ENCODE measurements around the gene ANKRD33B.

DNA sequence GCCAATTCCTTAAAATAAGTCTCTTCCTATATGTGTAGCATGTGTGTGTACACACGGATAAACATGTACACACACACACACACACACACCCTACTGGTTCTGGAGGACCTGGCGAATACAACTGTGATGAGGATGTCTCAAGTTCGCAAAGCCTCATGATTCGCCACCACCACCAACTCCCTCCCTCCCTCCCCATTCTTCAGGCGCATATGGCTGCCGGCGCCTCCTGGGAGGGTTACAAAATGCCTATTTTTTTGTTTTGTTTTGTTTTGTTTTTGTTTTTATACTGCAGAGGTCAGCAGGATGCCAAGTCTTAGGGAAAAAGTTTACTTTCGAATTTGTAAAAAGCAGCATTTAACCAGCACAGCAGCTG lies 109.1 kb downstream of the ANKRD33B start:
- TF ChIP-seq YY1 (IDR thresholded peaks at IDR 0.05; ENCODE audit: insufficient read depth, insufficient read length) (no peak), ZNF274 (IDR thresholded peaks at IDR 0.05; ENCODE audit: low read depth, low read length) (no peak), SUZ12 (IDR thresholded peaks at IDR 0.05; ENCODE audit: extremely low read depth, insufficient read depth, insufficient read length) (no peak)

All from NT2/D1 (cell line).